Posterior vena cava (tissue), 2 donors: Measurements from ENCODE around the gene OR2AT4. TPM values are rescaled to one million over a fixed set of nuclear protein-coding genes. Genes with fewer than 3 reads are reported as not detected.
"Not testable (repeated sequence)": the region's sequence is repeated elsewhere in the genome, so short reads cannot be mapped to it uniquely, and the experiment has no call there.

ENCODE experiments used
- DNase-seq: peaks from one replicate; pipeline ENCODE4 v3.0.0-alpha.2; 2020; ENCODE audit warnings: low spot score
- intact Hi-C, 2 donors: fragments of 100-400 bp; cut with DNase I; formaldehyde crosslinking; loops; one replicate each; pipeline versions ENCODE4 v1.14.1 to v1.14.2; 2022 to 2023
- total RNA-seq, 2 donors: library from RNA; stranded (reverse); fragmentation: NEBNext Ultra II Directional; extraction: Animal tissue kit (Norgen Biotek cat#: 25700); gene quantifications; one replicate each; pipeline ENCODE4 v1.2.1, GENCODE V29; 2021
- donor health status: DM: yes; HTN: yes; CAD: no.
- donor health status: DM: yes; HTN: yes; CAD: no.

OR2AT4 gene
- total RNA-seq, 2 donors from 2014 or later: not detected

GRCh38 chr11:75105967-75106681, 9.4 kb upstream of the OR2AT4 start:
- DNase-seq, intact Hi-C loops: not testable (repeated sequence)

- intact Hi-C loops: no loop called here
These were observed 8.8 kb upstream of the OR2AT4 start for GRCh38 chr11:75105462-75105925.

GRCh38 chr11:75103380-75104026, 6.8 kb upstream of the OR2AT4 start:
- intact Hi-C loops: no loop called here
- DNase-seq: no peak

More at GRCh38 chr11:75105462-75105925, 8.8 kb upstream of the OR2AT4 start:
- DNase-seq: no peak

DNA sequence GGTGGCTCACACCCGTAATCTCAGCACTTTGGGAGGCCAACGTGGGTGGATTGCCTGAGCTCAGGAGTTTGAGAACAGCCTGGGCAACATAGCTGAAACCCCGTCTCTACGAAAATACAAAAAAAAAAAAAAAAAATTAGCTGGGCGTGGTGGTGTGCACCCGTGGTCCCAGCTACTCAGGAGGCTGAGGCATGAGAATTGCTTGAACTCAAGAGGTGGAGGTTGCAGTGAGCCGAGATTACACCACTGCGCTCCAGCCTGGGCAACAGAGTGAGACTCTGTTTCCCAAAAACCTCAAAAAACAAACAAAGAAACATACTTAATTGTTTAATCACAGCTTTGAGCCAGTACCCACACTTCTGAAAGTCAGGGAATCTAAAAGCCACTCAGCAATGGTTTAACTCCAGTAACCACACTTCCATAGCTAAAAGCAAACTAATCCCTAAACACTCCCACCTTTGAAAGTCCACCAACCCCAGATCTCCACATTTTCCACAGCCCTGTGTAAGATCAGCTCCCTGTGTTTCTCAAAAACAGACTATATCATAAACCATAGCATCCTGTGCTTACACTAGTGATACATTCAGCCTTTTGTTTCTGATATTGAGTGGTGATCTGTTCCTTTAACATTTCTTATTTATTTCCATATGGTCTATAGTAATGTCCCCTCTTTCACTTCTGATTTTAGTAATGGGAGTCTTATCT, 4.9 kb upstream of the OR2AT4 start:
- intact Hi-C loops: no loop called here
- no peak for DNase-seq

DNA sequence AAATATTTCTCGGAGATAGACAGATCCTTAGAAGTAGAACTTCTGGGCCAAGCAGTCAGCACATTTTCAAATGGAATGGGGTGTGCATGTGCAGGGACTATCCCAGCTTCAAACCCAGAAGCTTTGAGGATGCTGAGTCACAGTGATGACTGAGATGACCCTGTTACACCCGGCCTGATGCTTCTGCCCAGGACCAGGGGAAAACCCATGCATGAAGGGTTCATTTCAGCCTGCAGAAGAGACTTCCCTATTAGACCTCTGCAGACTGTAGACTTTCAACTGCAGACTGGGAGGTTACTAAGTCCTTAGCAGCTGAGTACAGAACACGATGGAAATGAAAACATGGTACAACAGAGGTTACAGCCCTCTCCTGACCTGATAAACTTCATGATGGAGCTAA, 3.6 kb upstream of the OR2AT4 start:
- intact Hi-C loops: no loop called here
- DNase-seq: no peak

- no peak for DNase-seq
- intact Hi-C loops: no loop called here
These were observed 3.0 kb upstream of the OR2AT4 start for GRCh38 chr11:75099635-75100034.

DNA sequence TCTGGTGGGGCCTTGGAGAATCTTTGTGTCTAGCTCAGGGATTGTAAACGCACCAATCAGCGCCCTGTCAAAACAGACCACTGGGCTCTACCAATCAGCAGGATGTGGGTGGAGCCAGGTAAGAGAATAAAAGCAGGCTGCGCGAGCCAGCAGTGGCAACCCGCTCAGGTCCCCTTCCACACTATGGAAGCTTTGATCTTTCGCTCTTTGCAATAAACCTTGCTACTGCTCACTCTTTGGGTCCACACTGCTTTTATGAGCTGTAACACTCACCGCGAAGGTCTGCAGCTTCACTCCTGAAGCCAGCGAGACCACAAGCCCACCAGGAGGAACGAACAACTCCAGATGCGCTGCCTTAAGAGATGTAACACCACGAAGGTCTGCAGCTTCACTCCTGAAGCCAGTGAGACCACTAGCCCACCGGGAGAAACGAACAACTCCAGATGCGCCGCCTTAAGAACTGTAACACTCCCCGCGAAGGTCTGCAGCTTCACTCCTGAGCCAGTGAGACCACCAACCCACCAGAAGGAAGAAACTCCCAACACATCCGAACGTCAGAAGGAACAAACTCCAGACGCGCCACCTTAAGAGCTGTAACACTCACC, 2.3 kb upstream of the OR2AT4 start:
- intact Hi-C loops, DNase-seq: not testable (repeated sequence)

GRCh38 chr11:75098181-75098580, 1.5 kb upstream of the OR2AT4 start:
- intact Hi-C loops, DNase-seq: not testable (repeated sequence)

GRCh38 chr11:75097173-75097557, 489 bp upstream of the OR2AT4 start:
- no peak for DNase-seq
- intact Hi-C loops: no loop called here

GRCh38 chr11:75094382-75094781, 2.3 kb downstream of the OR2AT4 start:
- intact Hi-C loops, DNase-seq: not testable (repeated sequence)

GRCh38 chr11:75090671-75091177, 6.0 kb downstream of the OR2AT4 start:
- DNase-seq: no peak

DNA sequence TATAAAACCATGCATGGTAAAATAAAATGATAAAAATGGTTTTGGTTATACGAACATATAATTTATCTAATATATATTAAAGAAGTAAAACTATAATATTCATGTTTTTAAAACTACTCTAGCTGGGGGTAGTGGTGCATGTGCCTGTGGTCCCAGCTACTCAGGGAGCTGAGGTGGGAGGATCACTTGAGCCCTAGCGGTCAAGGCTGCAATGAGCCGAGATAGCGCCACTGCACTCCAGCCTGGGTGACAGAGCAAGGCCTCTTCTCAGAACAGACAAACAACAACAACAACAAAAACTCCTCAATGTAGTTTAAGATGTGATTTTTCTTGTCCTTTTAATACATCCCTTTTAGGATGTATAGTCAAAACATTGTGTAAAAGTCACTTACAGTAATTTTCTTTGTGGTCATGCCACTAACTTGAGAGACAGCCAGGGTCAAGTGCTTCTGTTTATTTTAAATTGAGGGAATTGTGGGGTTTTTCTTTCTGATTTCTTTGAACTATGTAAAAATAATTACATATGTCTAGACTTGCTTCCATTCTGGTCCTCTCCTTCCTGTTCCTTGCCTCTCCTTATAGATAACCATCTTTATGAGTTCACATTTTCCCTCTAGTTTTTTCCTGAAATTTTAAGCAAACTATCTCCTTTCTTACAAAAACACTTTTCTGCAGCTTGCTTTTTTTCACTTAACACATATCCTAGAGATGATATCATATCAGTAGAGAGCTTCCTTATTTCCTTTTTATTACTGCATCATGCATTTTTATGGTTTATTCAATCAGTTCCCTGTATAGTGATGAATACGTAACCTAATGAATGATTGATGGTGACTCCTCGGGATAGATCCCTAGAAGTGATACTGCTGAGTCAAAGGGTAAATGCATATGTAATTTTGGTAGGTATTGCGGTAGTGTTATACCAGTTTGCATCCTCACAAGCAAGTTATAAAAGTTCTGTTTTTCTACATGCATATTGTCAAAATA, 9.1 kb downstream of the OR2AT4 start:
- intact Hi-C loops: no loop called here
- DNase-seq: no peak

More at GRCh38 chr11:75090671-75091177, 6.0 kb downstream of the OR2AT4 start:
- intact Hi-C loops: no loop called here

- intact Hi-C loops: no loop called here
- DNase-seq: no peak
These were observed 11.8 kb downstream of the OR2AT4 start for GRCh38 chr11:75084883-75085282.

- DNase-seq: no peak
- intact Hi-C loops: no loop called here
These were observed 13.5 kb downstream of the OR2AT4 start for GRCh38 chr11:75083217-75083605.

GRCh38 chr11:75082601-75083216, 14.0 kb downstream of the OR2AT4 start:
- DNase-seq: no peak
- intact Hi-C loops: no loop called here

GRCh38 chr11:75079546-75079945, 17.1 kb downstream of the OR2AT4 start:
- intact Hi-C loops: no loop called here
- DNase-seq: no peak

DNA sequence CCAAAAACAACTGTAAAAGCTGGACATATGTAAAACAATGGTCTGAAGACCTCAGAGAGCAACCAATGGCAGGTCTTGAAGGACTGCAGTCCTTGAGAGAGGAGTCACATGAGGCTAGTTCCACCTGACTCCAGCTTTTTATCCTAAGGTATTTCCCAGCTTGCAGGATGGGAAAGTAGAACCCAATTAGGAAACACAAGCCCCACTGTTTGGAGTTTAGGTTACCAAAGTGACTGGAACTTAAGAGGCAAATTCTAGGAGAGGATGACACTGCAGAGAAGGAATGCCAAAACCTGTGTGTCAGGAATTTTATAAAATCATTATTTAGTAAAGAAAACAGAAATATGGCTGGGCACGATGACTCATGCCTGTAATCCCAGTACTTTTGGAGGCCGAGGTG, 18.4 kb downstream of the OR2AT4 start:
- no peak for DNase-seq
- intact Hi-C loops: no loop called here

GRCh38 chr11:75077316-75077715, 19.4 kb downstream of the OR2AT4 start:
- no peak for DNase-seq
- intact Hi-C loops: no loop called here
